HG02840 (cell line): ENCODE data around the gene GPC1.

ENCODE experiments used
- ATAC-seq: cut with Tn5 transposase; IDR thresholded peaks from one replicate; pipeline ENCODE4 v1.9.1; 2021; ENCODE audit warnings: mild to moderate bottlenecking, moderate library complexity, moderate number of reproducible peaks; ENCODE audit not compliant: unreplicated experiment, low FRiP score

GPC1 gene

GRCh38 chr2:240396623-240397541 lies 38.6 kb upstream of the GPC1 start:
- ATAC-seq, result no peak

DNA sequence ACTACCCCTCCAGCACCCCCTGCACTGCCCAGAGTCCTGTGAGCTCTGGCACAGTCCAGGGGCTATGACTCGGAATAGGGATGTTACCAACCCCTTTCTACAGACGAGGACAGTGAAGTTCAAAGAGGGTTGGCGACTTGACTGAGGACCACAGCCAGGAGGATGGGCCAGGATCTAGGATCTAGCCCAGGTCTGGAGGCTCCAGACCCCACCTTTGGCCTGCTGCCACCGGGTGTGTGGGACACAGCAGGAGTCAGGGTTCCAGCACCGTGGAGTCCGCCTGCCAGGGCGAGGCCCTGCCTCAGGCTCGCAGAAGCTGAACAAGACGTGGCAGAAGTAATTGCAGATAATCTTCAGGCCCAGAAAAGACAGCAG lies 37.9 kb upstream of the GPC1 start:
- ATAC-seq, result no peak

GRCh38 chr2:240397924-240398645 lies 37.4 kb upstream of the GPC1 start:
- ATAC-seq, result no peak

GRCh38 chr2:240398661-240399267 lies 36.7 kb upstream of the GPC1 start:
- ATAC-seq, result no peak

- ATAC-seq, result no peak
These were observed 35.8 kb upstream of the GPC1 start for GRCh38 chr2:240399419-240400324.

DNA sequence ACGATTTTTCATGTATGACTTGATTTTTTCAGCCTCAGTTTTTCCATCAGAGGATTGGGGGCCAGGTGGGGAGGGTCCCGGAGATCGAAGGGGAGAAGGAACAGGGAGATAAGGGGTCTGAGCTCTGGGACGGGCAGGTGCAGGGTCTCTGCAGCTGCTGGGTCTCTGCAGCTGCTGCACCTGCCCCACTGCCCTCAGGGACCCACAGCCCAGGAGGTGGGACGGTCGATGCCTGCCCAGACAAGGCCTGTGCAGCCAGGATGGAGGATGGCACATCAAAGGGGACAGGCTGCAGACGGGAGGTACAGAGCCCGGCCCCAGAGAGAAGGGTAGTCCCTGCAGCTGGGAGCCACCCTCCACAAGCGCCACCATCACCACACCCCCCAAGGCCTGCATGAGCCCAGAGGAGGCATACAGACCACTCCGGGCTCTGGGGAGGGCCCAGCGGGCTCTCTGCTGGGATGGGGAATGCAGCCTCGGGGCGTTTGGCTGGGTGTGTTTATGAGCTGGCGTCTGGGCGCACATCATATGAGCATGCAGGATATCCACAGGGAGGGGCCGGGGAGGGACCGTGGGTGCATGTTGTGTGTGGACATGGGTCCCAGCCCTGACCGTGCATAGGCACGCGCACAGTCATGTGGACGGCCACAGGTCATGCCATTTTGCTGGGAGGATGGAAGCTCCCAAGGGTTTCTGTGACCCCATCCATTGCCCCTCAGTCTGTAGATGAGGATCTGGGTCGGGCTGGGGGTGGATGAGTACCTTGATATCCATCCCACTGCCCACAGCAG lies 34.9 kb upstream of the GPC1 start:
- no peak for ATAC-seq

DNA sequence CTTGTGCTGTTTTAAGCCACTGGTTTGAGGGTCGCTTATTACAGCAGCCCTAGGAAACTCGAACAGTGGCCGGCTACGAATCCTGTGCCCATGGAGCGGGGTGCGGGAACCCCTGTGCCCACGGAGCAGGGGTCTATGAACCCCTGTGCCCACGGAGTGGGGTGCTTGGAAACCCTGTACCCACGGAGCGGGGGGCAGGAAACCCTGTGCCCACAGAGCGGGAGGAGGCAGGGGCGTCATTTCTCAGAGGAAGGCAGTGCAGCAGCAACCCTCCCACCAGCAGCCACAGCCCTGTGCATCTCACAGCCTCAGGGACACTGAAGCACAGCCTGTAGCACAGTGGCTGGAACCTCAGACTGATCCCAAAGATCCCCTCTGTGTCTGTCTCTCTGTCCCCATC lies 34.2 kb upstream of the GPC1 start:
- no peak for ATAC-seq

DNA sequence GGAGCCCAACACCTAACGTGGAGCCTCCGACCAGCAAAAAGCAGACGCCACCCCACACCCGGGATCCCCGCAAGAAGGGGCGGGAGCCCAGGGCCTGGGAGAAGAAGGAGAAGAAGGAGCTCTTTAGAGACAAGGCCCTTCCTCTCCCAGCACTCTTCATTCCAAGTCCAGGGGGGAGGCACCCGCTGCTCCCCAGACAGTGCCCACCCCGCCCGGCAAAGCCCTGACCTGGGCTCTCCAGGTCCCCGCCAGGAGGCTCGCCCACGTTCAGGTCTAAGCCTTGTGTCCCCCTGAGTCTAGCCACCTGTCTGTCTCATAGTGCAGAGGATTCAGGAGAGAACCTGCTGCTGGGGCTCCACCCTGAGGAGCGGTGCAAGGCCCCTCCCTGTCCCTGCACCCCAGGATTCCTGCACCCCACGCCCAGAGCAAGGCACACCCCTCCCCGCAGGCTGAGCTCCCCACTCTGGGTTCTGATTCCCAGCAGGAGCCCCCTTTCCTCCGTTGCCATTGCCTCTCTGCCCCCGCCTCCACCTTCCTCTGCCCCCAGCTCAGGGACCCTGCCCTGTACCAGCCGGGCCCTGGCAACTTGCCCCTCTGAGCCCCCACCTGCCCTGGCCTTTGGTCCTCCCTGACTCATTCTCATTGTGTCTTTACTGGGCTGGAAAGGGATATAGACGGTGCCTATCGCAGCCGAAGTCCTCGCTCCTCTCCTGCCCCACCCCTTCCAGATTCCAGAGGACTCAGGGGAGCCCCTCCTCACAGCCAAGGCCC lies 33.5 kb upstream of the GPC1 start:
- ATAC-seq, result no peak

- ATAC-seq, result no peak
These were observed 32.7 kb upstream of the GPC1 start for GRCh38 chr2:240402566-240403272.

DNA sequence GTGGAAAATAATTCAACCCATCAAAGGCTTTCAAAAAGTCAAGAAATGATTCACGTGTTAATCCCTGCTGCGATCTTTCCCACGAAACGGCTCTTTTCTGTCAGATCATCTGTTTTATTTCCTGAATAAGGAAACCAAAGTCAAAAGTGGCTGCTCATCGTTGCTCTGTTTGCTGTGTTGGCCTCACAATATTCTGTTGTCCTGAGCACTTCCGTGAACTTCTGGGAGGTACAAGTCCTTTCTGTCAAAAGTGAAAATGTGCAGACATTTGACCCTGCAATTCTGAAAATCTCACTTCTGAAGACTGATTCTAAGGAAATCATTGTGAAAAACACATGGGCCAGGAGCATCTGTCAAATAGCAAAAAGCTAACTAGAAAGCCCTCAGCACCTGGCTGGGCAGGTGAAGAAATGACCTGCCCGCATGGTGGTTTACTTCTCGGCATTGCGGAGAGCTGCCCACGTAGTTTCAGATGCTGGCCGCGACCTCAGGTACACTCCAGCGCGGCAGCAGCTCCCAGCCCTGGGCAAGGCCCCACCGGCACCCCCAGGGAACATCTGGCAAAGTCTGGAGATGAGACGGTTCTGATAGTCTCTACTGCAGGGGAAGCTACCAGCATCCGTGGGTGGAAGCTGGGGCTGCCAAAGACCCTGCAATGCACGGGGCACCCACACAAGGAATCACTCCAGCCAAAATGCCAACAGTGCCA lies 31.9 kb upstream of the GPC1 start:
- no peak for ATAC-seq

- no peak for ATAC-seq
These were observed 31.1 kb upstream of the GPC1 start for GRCh38 chr2:240404174-240404852.

GRCh38 chr2:240405133-240405532 lies 30.3 kb upstream of the GPC1 start:
- ATAC-seq, result no peak

DNA sequence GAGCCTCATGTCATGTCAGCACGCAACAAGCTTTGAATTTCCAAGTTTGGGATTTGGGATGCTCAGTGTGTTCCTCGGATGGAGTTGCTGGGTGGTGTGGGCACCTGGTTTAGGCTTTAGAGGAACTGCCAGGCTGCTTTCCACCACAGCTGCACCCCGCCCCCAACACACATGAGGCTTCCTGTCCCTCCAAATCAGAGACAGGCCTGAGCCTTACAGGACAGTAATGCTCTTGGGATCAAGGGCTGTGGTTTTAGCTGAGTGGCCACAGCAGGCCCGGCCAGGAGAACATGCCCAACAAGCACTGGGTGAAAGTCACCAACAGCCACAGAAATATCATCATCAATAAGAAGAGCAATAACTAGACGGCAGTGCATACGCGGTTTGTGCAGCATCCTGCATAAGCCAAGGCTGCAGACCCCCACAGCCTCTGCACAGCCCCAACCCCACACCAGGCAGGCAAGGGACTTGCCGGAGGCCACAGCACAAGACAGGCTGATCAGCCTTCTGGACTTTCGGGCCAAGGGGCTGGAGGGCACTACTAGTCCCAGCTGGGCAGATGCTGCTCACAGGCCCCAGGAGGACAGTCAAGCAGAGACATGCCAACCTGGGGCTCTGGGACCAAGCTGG lies 29.7 kb upstream of the GPC1 start:
- no peak for ATAC-seq

- ATAC-seq, result no peak
These were observed 28.4 kb upstream of the GPC1 start for GRCh38 chr2:240407090-240407489.

DNA sequence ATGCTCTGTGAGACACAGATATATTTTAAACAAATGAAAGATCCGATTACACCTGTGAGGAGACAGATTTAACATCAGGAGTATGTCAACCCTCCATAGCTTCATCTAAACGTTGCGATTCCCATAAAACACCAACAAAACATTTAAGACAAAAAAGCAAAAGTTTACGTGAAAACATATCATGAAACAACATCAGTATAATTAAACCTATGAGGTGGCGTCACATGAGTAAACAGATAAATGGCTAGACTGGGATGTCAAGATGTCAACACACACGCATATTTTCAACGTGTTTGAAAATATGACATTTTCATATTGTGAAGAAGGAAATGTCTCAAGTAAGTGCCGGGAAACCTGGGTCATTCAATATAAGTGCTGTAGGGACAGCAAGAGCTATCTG lies 25.5 kb upstream of the GPC1 start:
- ATAC-seq, result no peak

- ATAC-seq, result no peak
These were observed 24.7 kb upstream of the GPC1 start for GRCh38 chr2:240410808-240411207.
